ENCODE measurements around the gene BIRC2. TPM values are rescaled to one million over a fixed set of nuclear protein-coding genes. Genes with fewer than 3 reads are reported as not detected.

Gene BIRC2
- total and polyA plus RNA-seq, 3 experiments from 2014 or later, result 35.2 to 42.8 (median 40.3) TPM

DNA sequence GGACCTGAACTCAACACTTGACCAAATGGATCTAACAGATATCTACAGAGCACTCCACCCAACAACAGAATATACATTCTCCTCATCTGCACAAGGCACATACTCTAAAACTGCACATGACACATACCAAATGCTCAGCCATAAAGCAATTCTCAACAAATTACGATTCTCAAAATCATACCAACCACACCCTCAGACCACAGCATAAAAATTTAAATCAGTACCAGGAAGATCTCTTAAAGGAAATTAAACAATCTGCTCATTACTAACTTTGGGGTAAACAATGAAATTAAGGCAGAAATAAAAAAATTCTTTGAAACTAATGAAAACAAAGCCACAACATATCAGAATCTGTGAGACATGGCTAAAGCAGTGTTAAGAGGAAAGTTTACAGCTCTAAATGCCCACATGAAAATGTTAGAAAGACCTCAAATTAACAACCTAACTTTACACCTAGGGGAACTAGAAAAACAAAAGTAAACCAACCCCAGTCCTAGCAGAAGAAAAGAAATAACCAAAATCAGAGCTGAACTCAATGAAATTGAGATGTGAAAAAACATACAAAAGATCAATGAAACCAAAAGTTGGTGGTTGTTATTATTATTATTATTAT is 68.4 kb downstream of the BIRC2 start:
- peak in 2 of 5 donors; percentile 27 to 37 for DNase-seq
- Histone ChIP-seq H3K4me3 (ENCODE audit: low read length) (no peak overlapping the region), H3K4me1 (ENCODE audit: insufficient read depth, low read length) (peaks cover 74% of the 10 kb centered on the region), H3K9me3 (ENCODE audit: low read length) (no peaks in the 10 kb centered on the region), H3K36me3 (ENCODE audit: insufficient read depth, low read length) (no peaks in the 10 kb centered on the region), H3K27me3 (ENCODE audit: insufficient read depth, low read length, poor library complexity, severe bottlenecking) (no peaks in the 10 kb centered on the region), H3K27ac (ENCODE audit: low read depth, low read length) (no peak overlapping the region)
- ChIA-PET POLR2A (interaction anchor here (0.5 to 1.0 kb wide), 2 partner anchors 36 to 245 kb away, joined by 3 to 5 read pairs; no protein-coding TSS in a partner anchor), CTCF (interaction anchor here (3.2 kb wide), 1 partner anchor 73 kb away, joined by 8 read pairs; no protein-coding TSS in a partner anchor)
- peaks cover 89 to 100% (median 99%) of the 10 kb centered on the region in 3 donors for H3K4me1 Mint-ChIP-seq
- H3K9me3 Mint-ChIP-seq, result no peaks in the 10 kb centered on the region
- H3K36me3 Mint-ChIP-seq, result peaks cover 9 to 28% (median 18%) of the 10 kb centered on the region in 3 donors
- H3K4me3 Mint-ChIP-seq, result peak overlapping the region; percentile 7 to 73 (median 65)
- peaks cover 0 to 3% of the 10 kb centered on the region in 2 donors for H3K27me3 Mint-ChIP-seq
- peak overlapping the region; percentile 1 to 87 (median 69) for H3K27ac Mint-ChIP-seq

DNA sequence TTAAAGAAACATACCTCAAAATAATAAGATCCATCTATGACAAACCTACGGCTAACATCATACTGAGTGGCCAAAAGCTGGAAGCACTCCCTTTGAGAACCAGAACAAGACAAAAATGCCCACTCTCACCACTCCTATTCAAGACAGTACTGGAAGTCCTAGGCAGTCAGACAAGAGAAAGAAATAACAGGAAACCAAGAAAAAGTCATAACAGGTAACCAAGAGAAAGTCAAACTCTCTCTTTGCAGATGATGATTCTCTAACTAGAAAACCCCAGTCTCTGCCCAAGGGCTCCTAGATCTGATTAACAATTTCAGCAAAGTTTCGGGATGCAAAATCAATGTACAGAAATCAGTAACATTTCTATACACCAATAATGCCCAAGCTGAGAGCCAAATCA is 70.0 kb downstream of the BIRC2 start:
- no peak overlapping the region for H3K27ac ChIP-seq (ENCODE audit: low read depth, low read length)
- Mint-ChIP-seq H3K4me1 (peaks cover 92 to 100% (median 99%) of the 10 kb centered on the region in 3 donors), H3K27ac (peak overlapping the region; percentile 18 to 91 (median 78)), H3K27me3 (peaks cover 0 to 3% of the 10 kb centered on the region in 2 donors), H3K9me3 (no peaks in the 10 kb centered on the region), H3K4me3 (peak overlapping the region; percentile 0 to 77 (median 63)), H3K36me3 (peaks cover 9 to 26% (median 14%) of the 10 kb centered on the region in 3 donors)
- CTCF ChIA-PET, result interaction anchor here (0.9 to 1.7 kb wide), 2 partner anchors 25 to 35 kb away, joined by 3 to 6 read pairs; no protein-coding TSS in a partner anchor
- H3K36me3 ChIP-seq (ENCODE audit: insufficient read depth, low read length), result no peaks in the 10 kb centered on the region
- no peaks in the 10 kb centered on the region for H3K9me3 ChIP-seq (ENCODE audit: low read length)
- H3K4me1 ChIP-seq (ENCODE audit: insufficient read depth, low read length), result peaks cover 79% of the 10 kb centered on the region
- peak in 1 of 5 donors; percentile 58 for DNase-seq
- H3K27me3 ChIP-seq (ENCODE audit: insufficient read depth, low read length, poor library complexity, severe bottlenecking), result no peaks in the 10 kb centered on the region
- POLR2A ChIA-PET, result no interaction called here
- H3K4me3 ChIP-seq (ENCODE audit: low read length), result peak overlapping the region; percentile 15

DNA sequence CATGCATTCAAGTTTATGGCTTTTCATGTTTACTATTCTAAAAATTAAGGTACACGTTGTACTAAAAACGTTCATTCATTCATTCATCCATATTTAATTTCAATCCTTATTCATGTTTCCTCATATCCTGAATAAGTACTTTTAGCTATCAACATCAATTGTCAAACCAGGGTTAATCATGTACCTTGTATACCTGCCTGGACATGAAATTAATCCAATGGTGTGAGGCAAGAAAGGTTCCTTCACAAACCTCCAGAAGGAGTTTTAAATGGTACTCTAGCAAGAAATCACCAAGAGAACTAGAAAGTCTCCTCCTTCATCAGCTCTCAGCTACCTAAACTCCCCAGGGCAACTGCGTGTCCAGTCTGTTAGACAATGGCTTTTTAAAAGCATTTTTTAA is 72.2 kb downstream of the BIRC2 start:
- peak overlapping the region in 1 of 8 donors; percentile 23 for H3K27ac Mint-ChIP-seq
- H3K36me3 Mint-ChIP-seq, result peaks cover 9 to 24% (median 13%) of the 10 kb centered on the region in 3 donors

DNA sequence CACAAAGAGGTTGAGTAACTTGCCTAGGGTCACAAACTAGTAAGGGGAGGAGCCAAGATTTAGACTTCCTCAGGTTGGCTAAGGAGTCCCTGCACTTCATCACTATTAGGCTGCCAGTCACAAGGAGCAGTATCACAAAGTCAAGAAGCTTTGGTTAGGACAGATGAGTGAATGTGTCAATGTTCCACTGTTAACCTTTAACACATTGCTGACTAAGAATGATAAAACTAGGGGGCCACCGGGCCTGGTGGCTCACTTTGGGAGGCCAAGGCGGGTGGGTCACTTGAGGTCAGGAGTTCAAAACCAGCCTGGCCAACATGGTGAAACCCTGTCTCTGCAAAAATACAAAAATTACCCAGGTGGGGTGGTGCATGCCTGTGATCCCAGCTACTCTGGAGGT is 73.5 kb downstream of the BIRC2 start:
- CTCF ChIA-PET, result interaction anchor here (1.4 kb wide), 1 partner anchor 30 kb away, joined by 5 read pairs; no protein-coding TSS in a partner anchor
- Mint-ChIP-seq H3K36me3 (peaks cover 9 to 32% (median 14%) of the 10 kb centered on the region in 3 donors), H3K4me3 (no peak overlapping the region), H3K27me3 (no peaks in the 10 kb centered on the region), H3K27ac (peak overlapping the region in 7 of 8 donors; percentile 37 to 92 (median 66)), H3K9me3 (no peaks in the 10 kb centered on the region), H3K4me1 (peaks cover 89 to 100% (median 100%) of the 10 kb centered on the region in 3 donors)
- no peaks in the 10 kb centered on the region for H3K36me3 ChIP-seq (ENCODE audit: insufficient read depth, low read length)
- H3K27ac ChIP-seq (ENCODE audit: low read depth, low read length), result no peak overlapping the region
- H3K9me3 ChIP-seq (ENCODE audit: low read length), result no peaks in the 10 kb centered on the region
- no peaks in the 10 kb centered on the region for H3K27me3 ChIP-seq (ENCODE audit: insufficient read depth, low read length, poor library complexity, severe bottlenecking)
- peaks cover 74% of the 10 kb centered on the region for H3K4me1 ChIP-seq (ENCODE audit: insufficient read depth, low read length)
- no peak overlapping the region for H3K4me3 ChIP-seq (ENCODE audit: low read length)
- DNase-seq, result no peak
- POLR2A ChIA-PET, result no interaction called here

More for the DNA sequence above, 72.2 kb downstream of the BIRC2 start:
- Mint-ChIP-seq H3K27me3 (peaks cover 0 to 3% of the 10 kb centered on the region in 2 donors), H3K4me1 (peaks cover 92 to 100% (median 100%) of the 10 kb centered on the region in 3 donors), H3K9me3 (no peaks in the 10 kb centered on the region), H3K4me3 (no peak overlapping the region)
- Histone ChIP-seq H3K9me3 (ENCODE audit: low read length) (no peaks in the 10 kb centered on the region), H3K27ac (ENCODE audit: low read depth, low read length) (no peak overlapping the region), H3K4me3 (ENCODE audit: low read length) (no peak overlapping the region), H3K36me3 (ENCODE audit: insufficient read depth, low read length) (no peaks in the 10 kb centered on the region), H3K4me1 (ENCODE audit: insufficient read depth, low read length) (peaks cover 81% of the 10 kb centered on the region), H3K27me3 (ENCODE audit: insufficient read depth, low read length, poor library complexity, severe bottlenecking) (no peaks in the 10 kb centered on the region)
- no peak for DNase-seq
- POLR2A ChIA-PET, result no interaction called here
- CTCF ChIA-PET, result interaction anchor here (1.3 kb wide), 1 partner anchor 17 kb away, joined by 3 read pairs; no protein-coding TSS in a partner anchor

DNA sequence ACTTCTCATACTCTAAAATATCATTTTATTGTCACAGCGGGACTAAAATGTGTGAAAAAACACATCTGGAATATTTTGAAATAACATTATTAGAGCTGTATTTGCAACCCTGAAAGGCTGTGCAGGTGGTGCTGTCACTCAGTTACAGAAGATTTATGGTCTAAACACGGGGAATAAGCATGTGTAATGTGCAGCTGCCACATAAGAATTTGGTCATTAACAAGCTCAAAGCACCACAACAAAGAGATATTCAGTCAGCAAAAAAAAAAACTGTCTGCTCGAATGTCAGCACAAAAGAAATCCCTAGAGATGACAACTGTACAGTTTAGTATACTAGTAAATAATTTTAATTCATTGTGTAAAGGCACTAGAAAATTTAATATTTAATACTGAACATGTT is 74.2 kb downstream of the BIRC2 start:
- Histone ChIP-seq H3K4me1 (ENCODE audit: insufficient read depth, low read length) (peaks cover 69% of the 10 kb centered on the region), H3K4me3 (ENCODE audit: low read length) (no peak overlapping the region), H3K9me3 (ENCODE audit: low read length) (no peaks in the 10 kb centered on the region), H3K36me3 (ENCODE audit: insufficient read depth, low read length) (no peaks in the 10 kb centered on the region), H3K27me3 (ENCODE audit: insufficient read depth, low read length, poor library complexity, severe bottlenecking) (no peaks in the 10 kb centered on the region), H3K27ac (ENCODE audit: low read depth, low read length) (no peak overlapping the region)
- POLR2A ChIA-PET, result no interaction called here
- no peaks in the 10 kb centered on the region for H3K9me3 Mint-ChIP-seq
- CTCF ChIA-PET, result no interaction called here
- peak overlapping the region in 7 of 8 donors; percentile 3 to 87 (median 30) for H3K27ac Mint-ChIP-seq
- peak in 2 of 5 donors; percentile 12 to 60 for DNase-seq
- H3K36me3 Mint-ChIP-seq, result peaks cover 9 to 37% (median 18%) of the 10 kb centered on the region in 3 donors
- no peaks in the 10 kb centered on the region for H3K27me3 Mint-ChIP-seq
- peak overlapping the region in 2 of 7 donors; percentile 1 to 4 for H3K4me3 Mint-ChIP-seq
- peaks cover 89 to 100% (median 100%) of the 10 kb centered on the region in 3 donors for H3K4me1 Mint-ChIP-seq

DNA sequence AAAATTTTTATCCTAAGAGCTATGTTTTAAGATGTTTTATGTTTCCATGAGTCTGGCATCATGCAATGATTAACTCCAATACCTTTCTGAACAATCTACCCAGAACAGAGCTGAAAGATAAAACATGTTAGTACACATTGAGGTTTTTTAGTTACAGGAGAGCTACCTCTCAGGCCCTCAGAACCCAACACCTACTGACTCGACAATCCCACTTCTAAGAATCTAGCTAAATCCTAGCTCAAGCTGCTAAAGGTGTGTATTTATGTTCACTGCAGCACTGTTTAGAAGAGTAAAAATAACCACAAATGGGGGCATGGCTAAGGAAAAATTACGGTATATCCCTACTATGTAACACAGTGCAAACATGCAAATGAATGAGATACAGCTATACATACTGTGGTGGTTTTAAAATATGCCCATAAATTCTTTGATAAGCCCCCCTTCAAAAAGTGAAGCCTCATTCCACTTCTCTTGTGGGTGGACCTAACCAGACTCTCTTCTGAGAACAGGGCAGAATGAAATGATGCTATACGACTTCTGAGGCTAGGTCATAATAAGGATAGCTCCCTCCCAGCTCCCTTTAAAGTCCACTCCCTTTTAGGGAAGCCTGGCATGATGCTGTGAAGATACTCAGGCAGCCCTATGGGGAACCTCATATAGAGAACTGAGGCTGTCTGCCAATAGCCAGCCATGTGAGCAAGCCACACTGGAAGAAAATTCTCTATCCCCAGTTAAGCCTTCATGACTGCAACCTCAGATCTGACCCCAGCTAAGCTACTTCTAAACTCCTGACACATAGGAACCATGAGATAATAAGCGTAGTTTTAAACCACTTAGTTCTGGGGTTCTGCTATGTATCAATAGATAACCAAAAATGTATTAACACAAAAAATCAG is 76.1 kb downstream of the BIRC2 start:
- peaks cover 80 to 95% (median 93%) of the 10 kb centered on the region in 3 donors for H3K4me1 Mint-ChIP-seq

DNA sequence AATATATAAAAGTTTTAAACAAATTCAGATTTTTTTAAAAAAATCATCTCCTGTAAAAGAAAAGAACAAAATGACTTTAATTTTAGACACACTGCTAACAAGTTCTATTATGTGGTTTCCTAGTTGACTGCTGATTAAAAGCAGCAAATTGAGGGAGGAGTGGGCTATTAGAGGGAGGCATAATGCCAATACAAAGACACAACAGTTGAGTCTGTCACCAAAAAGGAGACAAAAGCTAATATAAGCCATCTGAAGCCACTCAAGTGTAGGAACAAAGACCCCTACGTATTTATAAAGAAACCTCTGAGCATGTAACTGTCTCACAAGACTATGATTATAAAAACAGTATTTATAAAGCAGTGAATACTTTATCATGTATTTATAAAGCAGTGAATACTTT is 76.9 kb downstream of the BIRC2 start:
- POLR2A ChIA-PET, result no interaction called here

More for the DNA sequence above, 76.1 kb downstream of the BIRC2 start:
- no peaks in the 10 kb centered on the region for H3K36me3 ChIP-seq (ENCODE audit: insufficient read depth, low read length)
- ChIA-PET POLR2A (interaction anchor here (0.5 to 0.7 kb wide), 3 partner anchors 29 to 76 kb away, joined by 3 to 11 read pairs (median 5); no protein-coding TSS in a partner anchor), CTCF (interaction anchor here (1.4 to 2.0 kb wide), 3 partner anchors 27 to 32 kb away, joined by 3 to 9 read pairs (median 8); no protein-coding TSS in a partner anchor)
- H3K9me3 ChIP-seq (ENCODE audit: low read length), result no peaks in the 10 kb centered on the region
- peaks cover 64% of the 10 kb centered on the region for H3K4me1 ChIP-seq (ENCODE audit: insufficient read depth, low read length)
- H3K4me3 ChIP-seq (ENCODE audit: low read length), result no peak overlapping the region
- H3K27me3 ChIP-seq (ENCODE audit: insufficient read depth, low read length, poor library complexity, severe bottlenecking), result no peaks in the 10 kb centered on the region
- Mint-ChIP-seq H3K36me3 (peaks cover 9 to 38% (median 20%) of the 10 kb centered on the region in 3 donors), H3K9me3 (no peaks in the 10 kb centered on the region), H3K27me3 (no peaks in the 10 kb centered on the region), H3K4me3 (peak overlapping the region in 4 of 7 donors; percentile 6 to 41 (median 12)), H3K27ac (peak overlapping the region in 7 of 8 donors; percentile 8 to 74 (median 52))
- no peak overlapping the region for H3K27ac ChIP-seq (ENCODE audit: low read depth, low read length)
- peak in 1 of 5 donors; percentile 40 for DNase-seq

More for the DNA sequence above, 76.9 kb downstream of the BIRC2 start:
- DNase-seq, result no peak
- H3K27me3 Mint-ChIP-seq, result no peaks in the 10 kb centered on the region
- CTCF ChIA-PET, result interaction anchor here (1.6 to 1.8 kb wide), 2 partner anchors 28 to 242 kb away, joined by 4 to 8 read pairs; no protein-coding TSS in a partner anchor
- no peaks in the 10 kb centered on the region for H3K36me3 ChIP-seq (ENCODE audit: insufficient read depth, low read length)
- peaks cover 4 to 38% (median 14%) of the 10 kb centered on the region in 3 donors for H3K36me3 Mint-ChIP-seq
- H3K4me1 ChIP-seq (ENCODE audit: insufficient read depth, low read length), result peaks cover 61% of the 10 kb centered on the region
- H3K9me3 ChIP-seq (ENCODE audit: low read length), result no peaks in the 10 kb centered on the region
- no peak overlapping the region for H3K27ac ChIP-seq (ENCODE audit: low read depth, low read length)
- H3K27me3 ChIP-seq (ENCODE audit: insufficient read depth, low read length, poor library complexity, severe bottlenecking), result no peaks in the 10 kb centered on the region
- no peak overlapping the region for H3K4me3 ChIP-seq (ENCODE audit: low read length)
- peak overlapping the region in 1 of 7 donors; percentile 43 for H3K4me3 Mint-ChIP-seq
- no peaks in the 10 kb centered on the region for H3K9me3 Mint-ChIP-seq
- H3K27ac Mint-ChIP-seq, result peak overlapping the region in 1 of 8 donors; percentile 43
- H3K4me1 Mint-ChIP-seq, result peaks cover 73 to 92% (median 90%) of the 10 kb centered on the region in 3 donors

All from CD8-positive, alpha-beta memory T cell (primary cell).